Mesenchymal stem cell (in vitro differentiated cells and primary cell): Measurements from ENCODE around the gene TSPYL1.

Experiments used
- DNase-seq: peaks from one replicate; pipeline ENCODE4 v3.0.0-alpha.2; 2013
- H2AFZ ChIP-seq: one replicate; pipeline ENCODE4 v1.6.1; 2013; ENCODE audit warnings: low read depth, mild to moderate bottlenecking, control low read depth, inconsistent platforms, low read length, moderate library complexity
- H2AK5ac ChIP-seq: 2 replicates; pipeline ENCODE4 v1.6.1; 2013; ENCODE audit warnings: low read length, moderate library complexity, mild to moderate bottlenecking, inconsistent platforms; ENCODE audit not compliant: severe bottlenecking
- H2BK120ac ChIP-seq: one replicate; pipeline ENCODE4 v1.6.1; 2013; ENCODE audit warnings: low read depth, mild to moderate bottlenecking, inconsistent platforms, low read length, moderate library complexity
- H2BK12ac ChIP-seq, 2 experiments: one replicate each; pipeline ENCODE4 v1.6.1; 2013; ENCODE audit warnings: inconsistent platforms in 2 of 2, low read length in 2 of 2, mild to moderate bottlenecking in 2 of 2, moderate library complexity in 2 of 2, control low read depth in 1 of 2
- H2BK15ac ChIP-seq: one replicate; pipeline ENCODE4 v1.6.1; 2013; ENCODE audit warnings: mild to moderate bottlenecking, low read depth, inconsistent platforms; ENCODE audit not compliant: poor library complexity, severe bottlenecking
- H2BK5ac ChIP-seq: 2 replicates; pipeline ENCODE4 v1.6.1; 2013; ENCODE audit warnings: low read depth, mild to moderate bottlenecking, low read length, control low read depth, inconsistent platforms; ENCODE audit not compliant: poor library complexity, severe bottlenecking
- H3K14ac ChIP-seq, 2 experiments: one replicate each; pipeline ENCODE4 v1.6.1; 2013; ENCODE audit warnings: inconsistent platforms in 2 of 2, low read length in 2 of 2, control low read depth in 1 of 2, mild to moderate bottlenecking in 1 of 2, moderate library complexity in 1 of 2
- H3K18ac ChIP-seq, 2 experiments: one replicate each; pipeline ENCODE4 v1.6.1; 2013; ENCODE audit warnings: inconsistent platforms in 2 of 2, low read length in 2 of 2, control low read depth in 1 of 2, low read depth in 1 of 2, mild to moderate bottlenecking in 1 of 2
- H3K23ac ChIP-seq, 2 experiments: one replicate each; pipeline ENCODE4 v1.6.1; 2013; ENCODE audit warnings: inconsistent platforms in 2 of 2, low read length in 2 of 2, mild to moderate bottlenecking in 2 of 2, moderate library complexity in 2 of 2, control low read depth in 1 of 2
- H3K27ac ChIP-seq: 2 replicates; pipeline ENCODE4 v1.5.1; 2013; ENCODE audit warnings: mild to moderate bottlenecking, moderate library complexity, low read length, control low read depth, inconsistent platforms; ENCODE audit not compliant: poor library complexity, severe bottlenecking
- H3K27me3 ChIP-seq, 2 experiments: 2 replicates each; pipeline versions ENCODE4 v1.6.1 to v1.7.0; 2013; ENCODE audit warnings: low read length in 2 of 2, mild to moderate bottlenecking in 2 of 2, moderate library complexity in 2 of 2, control low read depth in 1 of 2, inconsistent platforms in 1 of 2; ENCODE audit not compliant: control insufficient read depth in 1 of 2, insufficient read depth in 1 of 2
- H3K36me3 ChIP-seq, 2 experiments: 2 replicates each; pipeline versions ENCODE4 v1.6.1 to v1.7.0; 2013; ENCODE audit warnings: low read length in 2 of 2, control low read depth in 1 of 2, inconsistent platforms in 1 of 2, low read depth in 1 of 2, mild to moderate bottlenecking in 1 of 2; ENCODE audit not compliant: insufficient read depth in 2 of 2, control insufficient read depth in 1 of 2
- H3K4ac ChIP-seq, 2 experiments: one replicate each; pipeline ENCODE4 v1.6.1; 2013; ENCODE audit warnings: inconsistent platforms in 2 of 2, low read length in 2 of 2, mild to moderate bottlenecking in 2 of 2, moderate library complexity in 2 of 2, control low read depth in 1 of 2, low read depth in 1 of 2
- H3K4me1 ChIP-seq: 2 replicates; pipeline ENCODE4 v1.6.1; 2013; ENCODE audit warnings: low read depth, low read length, control low read depth; ENCODE audit not compliant: control insufficient read depth, insufficient read depth
- H3K4me2 ChIP-seq: 2 replicates; pipeline ENCODE4 v1.6.1; 2013; ENCODE audit warnings: low read length, mild to moderate bottlenecking, inconsistent platforms; ENCODE audit not compliant: poor library complexity, severe bottlenecking
- H3K4me3 ChIP-seq, 2 experiments: 2 replicates each; pipeline versions ENCODE4 v1.5.1 to v1.7.0; 2013; ENCODE audit warnings: low read length in 2 of 2, mild to moderate bottlenecking in 2 of 2, control low read depth in 1 of 2, low read depth in 1 of 2; ENCODE audit not compliant: insufficient read depth in 1 of 2
- H3K79me1 ChIP-seq: replicated peaks from 2 replicates; pipeline ENCODE4 v1.6.1; 2013; ENCODE audit warnings: mild to moderate bottlenecking, control low read depth, low read length, inconsistent platforms; ENCODE audit not compliant: poor library complexity, severe bottlenecking
- H3K9ac ChIP-seq: 2 replicates; pipeline ENCODE4 v1.7.0; 2013; ENCODE audit warnings: mild to moderate bottlenecking, low read length, moderate library complexity
- H3K9me3 ChIP-seq: 2 replicates; pipeline ENCODE4 v1.7.0; 2013; ENCODE audit warnings: mild to moderate bottlenecking, low read length; ENCODE audit not compliant: control insufficient read depth
- H4K8ac ChIP-seq: one replicate; pipeline ENCODE4 v1.6.1; 2013; ENCODE audit warnings: inconsistent platforms, mild to moderate bottlenecking, low read length, moderate library complexity
- H4K91ac ChIP-seq: one replicate; pipeline ENCODE4 v1.6.1; 2013; ENCODE audit warnings: mild to moderate bottlenecking, low read length, inconsistent platforms
- WGBS: methylation state at CpG from one replicate; pipeline ENCODE4 v1.1.7; 2013; ENCODE audit warnings: mixed read lengths; 5-methylcytosine and 5-hydroxymethylcytosine counted together

TSPYL1 gene

GRCh38 chr6:116271149-116271708 is 8.5 kb downstream of the TSPYL1 start:
- WGBS = 57% methylated on average over 2 of the region's 2 CpGs
- Histone ChIP-seq H3K9me3 (no peaks in the 10 kb centered on the region), H3K18ac (no peak overlapping the region), H3K14ac (no peak overlapping the region), H3K4me3 (no peak overlapping the region), H3K23ac (no peak overlapping the region), H3K9ac (no peak overlapping the region), H3K27me3 (no peaks in the 10 kb centered on the region), H2BK5ac (no peak overlapping the region), H2BK15ac (no peak overlapping the region), H2BK120ac (no peak overlapping the region), H4K8ac (no peak overlapping the region), H2AK5ac (no peak overlapping the region), H3K4ac (no peak overlapping the region), H3K79me1 (peaks cover 7% of the 10 kb centered on the region), H3K36me3 (peaks cover 6 to 38% of the 10 kb centered on the region in 2 experiments), H2AFZ (no peak overlapping the region), H3K4me1 (peaks cover 1% of the 10 kb centered on the region), H3K4me2 (no peak overlapping the region), H4K91ac (no peak overlapping the region), H2BK12ac (no peak overlapping the region), H3K27ac (no peak overlapping the region)
- no peak for DNase-seq

- H2AFZ ChIP-seq = no peak overlapping the region
- DNase-seq = peak; percentile 87
- peaks cover 9 to 22% of the 10 kb centered on the region in 2 experiments for H3K36me3 ChIP-seq
- no peak overlapping the region for H4K91ac ChIP-seq
- no peak overlapping the region for H2BK15ac ChIP-seq
- no peak overlapping the region for H2BK5ac ChIP-seq
- peaks cover 7% of the 10 kb centered on the region for H3K9me3 ChIP-seq
- no peak overlapping the region for H3K23ac ChIP-seq
- H3K9ac ChIP-seq = peak overlapping the region; percentile 15
- H2BK12ac ChIP-seq = no peak overlapping the region
- H3K4me3 ChIP-seq = no peak overlapping the region
- H3K79me1 ChIP-seq = peaks cover 16% of the 10 kb centered on the region
- H3K27me3 ChIP-seq = no peaks in the 10 kb centered on the region
- no peak overlapping the region for H4K8ac ChIP-seq
- H3K27ac ChIP-seq = no peak overlapping the region
- WGBS = 50% methylated on average over 2 of the region's 3 CpGs
- H2BK120ac ChIP-seq = no peak overlapping the region
- no peak overlapping the region for H3K18ac ChIP-seq
- H3K14ac ChIP-seq = no peak overlapping the region
- no peak overlapping the region for H2AK5ac ChIP-seq
- peaks cover 7% of the 10 kb centered on the region for H3K4me1 ChIP-seq
- H3K4me2 ChIP-seq = no peak overlapping the region
- no peak overlapping the region for H3K4ac ChIP-seq
Observed at GRCh38 chr6:116268589-116269293, 11.0 kb downstream of the TSPYL1 start.

DNA sequence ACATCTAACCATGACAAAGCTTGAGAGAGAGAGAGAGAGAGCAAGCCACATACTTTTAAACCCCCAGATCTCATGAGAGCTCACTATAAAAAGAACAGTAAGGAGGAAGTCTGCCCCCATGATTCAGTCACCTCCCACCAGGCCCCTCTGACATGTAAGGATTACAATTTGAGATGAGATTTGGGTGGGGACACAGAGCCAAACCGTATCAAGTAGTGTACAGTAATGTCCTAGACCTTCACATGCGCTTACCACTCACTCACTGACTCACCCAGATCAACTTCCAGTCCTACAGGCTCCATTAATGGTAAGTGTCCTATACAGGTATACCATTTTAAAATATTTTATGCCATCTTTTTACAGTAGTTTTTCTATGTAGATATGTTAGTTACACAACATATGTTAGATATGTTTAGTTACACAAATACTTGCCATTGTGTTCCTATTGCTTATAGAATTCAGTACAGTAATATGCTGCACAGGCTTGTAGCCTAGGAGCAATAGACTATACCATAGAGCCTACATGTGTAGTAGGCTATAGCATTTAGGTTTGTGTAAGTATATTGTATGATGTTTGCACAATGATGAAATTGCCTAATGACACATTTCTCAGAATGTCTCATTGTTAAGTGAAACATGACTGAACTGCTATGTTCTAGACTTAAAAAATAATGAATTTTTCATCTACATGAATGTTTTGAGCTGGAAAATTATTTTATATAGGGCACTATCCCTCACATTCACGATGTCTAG is 11.7 kb downstream of the TSPYL1 start:
- no peak overlapping the region for H2BK5ac ChIP-seq
- H3K79me1 ChIP-seq = peaks cover 13% of the 10 kb centered on the region
- H3K23ac ChIP-seq = no peak overlapping the region
- H3K27me3 ChIP-seq = no peaks in the 10 kb centered on the region
- H2BK120ac ChIP-seq = no peak overlapping the region
- peaks cover 7% of the 10 kb centered on the region for H3K4me1 ChIP-seq
- no peak overlapping the region for H2AK5ac ChIP-seq
- H3K9me3 ChIP-seq = peaks cover 14% of the 10 kb centered on the region
- H3K4me2 ChIP-seq = no peak overlapping the region
- H2BK15ac ChIP-seq = no peak overlapping the region
- H3K14ac ChIP-seq = no peak overlapping the region
- no peak overlapping the region for H4K91ac ChIP-seq
- WGBS = no CpG with 5 or more reads among the region's 3 CpGs
- H4K8ac ChIP-seq = no peak overlapping the region
- H3K27ac ChIP-seq = no peak overlapping the region
- H2AFZ ChIP-seq = no peak overlapping the region
- no peak overlapping the region for H3K4ac ChIP-seq
- peak overlapping the region; percentile 15 for H3K9ac ChIP-seq
- H3K18ac ChIP-seq = no peak overlapping the region
- H3K36me3 ChIP-seq = peaks cover 9 to 16% of the 10 kb centered on the region in 2 experiments
- no peak overlapping the region for H2BK12ac ChIP-seq
- DNase-seq = no peak
- H3K4me3 ChIP-seq = no peak overlapping the region

DNA sequence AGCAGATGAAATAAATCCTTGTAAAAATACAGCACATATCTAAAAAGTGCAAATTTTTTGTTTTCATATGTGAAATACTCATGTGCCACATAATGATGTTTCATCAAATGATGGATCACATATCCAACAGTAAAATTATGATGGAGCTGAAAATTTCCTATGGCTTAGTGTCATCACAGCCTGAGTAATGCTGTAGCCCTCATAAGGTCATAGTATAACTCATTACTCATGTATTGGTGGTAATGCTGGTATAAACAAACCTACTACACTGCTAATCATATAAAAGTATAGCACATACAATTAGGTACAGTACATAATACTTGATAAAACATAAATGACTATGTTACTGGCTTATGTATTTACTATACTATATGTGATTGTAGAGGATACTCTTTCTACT is 12.9 kb downstream of the TSPYL1 start:
- no peak overlapping the region for H4K8ac ChIP-seq
- H3K27me3 ChIP-seq = no peaks in the 10 kb centered on the region
- H2AK5ac ChIP-seq = no peak overlapping the region
- peaks cover 7% of the 10 kb centered on the region for H3K4me1 ChIP-seq
- H4K91ac ChIP-seq = no peak overlapping the region
- H3K9ac ChIP-seq = peak overlapping the region; percentile 25
- no peak overlapping the region for H2BK5ac ChIP-seq
- H3K18ac ChIP-seq = no peak overlapping the region
- H3K14ac ChIP-seq = no peak overlapping the region
- H2BK12ac ChIP-seq = no peak overlapping the region
- no peak overlapping the region for H3K27ac ChIP-seq
- no peak overlapping the region for H3K4ac ChIP-seq
- peaks cover 22% of the 10 kb centered on the region for H3K9me3 ChIP-seq
- no peak overlapping the region for H3K4me3 ChIP-seq
- DNase-seq = peak; percentile 21
- H3K79me1 ChIP-seq = peaks cover 13% of the 10 kb centered on the region
- H2AFZ ChIP-seq = no peak overlapping the region
- H3K36me3 ChIP-seq = peaks cover 7 to 9% of the 10 kb centered on the region in 2 experiments
- H2BK120ac ChIP-seq = no peak overlapping the region
- no peak overlapping the region for H3K23ac ChIP-seq
- H2BK15ac ChIP-seq = no peak overlapping the region
- H3K4me2 ChIP-seq = no peak overlapping the region
